GM21737 (cell line): ENCODE data around the gene MEPCE.
"Not testable (repeated sequence)": the region's sequence is repeated elsewhere in the genome, so short reads cannot be mapped to it uniquely, and the experiment has no call there.

Experiments used
- ATAC-seq: cut with Tn5 transposase; IDR thresholded peaks from one replicate; pipeline ENCODE4 v1.9.1; 2021; ENCODE audit warnings: mild to moderate bottlenecking, moderate library complexity; ENCODE audit not compliant: unreplicated experiment

Gene MEPCE, protein sequence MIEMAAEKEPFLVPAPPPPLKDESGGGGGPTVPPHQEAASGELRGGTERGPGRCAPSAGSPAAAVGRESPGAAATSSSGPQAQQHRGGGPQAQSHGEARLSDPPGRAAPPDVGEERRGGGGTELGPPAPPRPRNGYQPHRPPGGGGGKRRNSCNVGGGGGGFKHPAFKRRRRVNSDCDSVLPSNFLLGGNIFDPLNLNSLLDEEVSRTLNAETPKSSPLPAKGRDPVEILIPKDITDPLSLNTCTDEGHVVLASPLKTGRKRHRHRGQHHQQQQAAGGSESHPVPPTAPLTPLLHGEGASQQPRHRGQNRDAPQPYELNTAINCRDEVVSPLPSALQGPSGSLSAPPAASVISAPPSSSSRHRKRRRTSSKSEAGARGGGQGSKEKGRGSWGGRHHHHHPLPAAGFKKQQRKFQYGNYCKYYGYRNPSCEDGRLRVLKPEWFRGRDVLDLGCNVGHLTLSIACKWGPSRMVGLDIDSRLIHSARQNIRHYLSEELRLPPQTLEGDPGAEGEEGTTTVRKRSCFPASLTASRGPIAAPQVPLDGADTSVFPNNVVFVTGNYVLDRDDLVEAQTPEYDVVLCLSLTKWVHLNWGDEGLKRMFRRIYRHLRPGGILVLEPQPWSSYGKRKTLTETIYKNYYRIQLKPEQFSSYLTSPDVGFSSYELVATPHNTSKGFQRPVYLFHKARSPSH

DNA sequence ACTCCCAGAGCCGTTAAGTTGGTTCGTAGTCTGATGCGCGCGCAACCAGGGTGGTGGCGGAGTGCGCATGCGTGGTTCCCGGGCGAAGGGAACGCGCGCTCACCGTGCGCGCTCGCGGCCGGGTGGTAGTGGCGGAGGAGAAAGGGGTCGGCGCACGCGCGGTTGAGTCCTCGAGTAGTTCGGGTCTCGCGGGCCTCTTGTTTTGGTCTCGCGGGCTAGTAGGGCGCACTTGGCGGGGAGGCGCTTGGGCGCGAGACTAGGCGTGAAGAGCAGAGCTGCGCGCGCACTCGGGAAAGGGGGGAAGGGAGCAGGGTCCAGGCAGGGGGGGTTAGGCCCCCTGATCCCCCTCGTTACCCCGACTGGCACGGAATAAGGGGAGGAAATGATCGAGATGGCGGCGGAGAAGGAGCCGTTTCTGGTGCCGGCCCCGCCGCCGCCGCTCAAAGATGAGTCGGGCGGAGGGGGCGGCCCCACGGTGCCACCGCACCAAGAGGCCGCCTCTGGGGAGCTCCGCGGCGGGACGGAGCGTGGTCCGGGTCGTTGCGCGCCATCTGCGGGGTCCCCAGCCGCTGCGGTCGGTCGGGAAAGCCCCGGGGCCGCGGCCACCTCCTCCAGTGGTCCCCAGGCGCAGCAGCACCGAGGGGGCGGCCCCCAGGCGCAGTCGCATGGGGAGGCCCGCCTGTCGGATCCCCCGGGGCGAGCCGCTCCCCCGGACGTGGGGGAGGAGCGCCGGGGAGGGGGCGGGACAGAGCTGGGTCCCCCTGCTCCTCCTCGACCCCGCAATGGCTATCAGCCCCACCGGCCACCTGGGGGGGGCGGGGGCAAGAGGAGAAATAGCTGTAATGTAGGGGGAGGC, at the start of gene MEPCE:
Gene MEPCE, plus strand, starts transcription at position 195 of the 856 bp plus-strand sequence. Its CDS starts 188 bp downstream, at position 383.
- ATAC-seq: peak; percentile 32

DNA sequence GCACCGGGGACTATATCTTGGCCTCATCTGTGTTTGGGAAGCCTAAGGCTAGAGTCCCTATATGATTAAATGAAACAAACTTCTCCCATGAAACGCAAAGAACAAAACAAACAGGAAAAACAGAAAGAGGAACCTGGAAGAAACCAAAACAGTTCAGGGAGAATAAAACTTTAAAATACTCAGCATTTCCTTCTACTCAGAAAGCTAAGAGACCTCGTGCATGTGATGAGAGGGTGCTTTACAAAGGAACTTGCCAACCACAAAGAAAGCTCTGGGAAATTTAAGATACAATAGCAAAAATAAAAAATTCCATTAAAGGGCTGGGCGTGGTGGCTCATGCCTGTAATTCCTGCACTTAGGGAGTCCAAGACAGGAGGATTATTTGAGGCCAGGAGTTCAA, 49.4 kb upstream of the MEPCE start:
- ATAC-seq: no peak

DNA sequence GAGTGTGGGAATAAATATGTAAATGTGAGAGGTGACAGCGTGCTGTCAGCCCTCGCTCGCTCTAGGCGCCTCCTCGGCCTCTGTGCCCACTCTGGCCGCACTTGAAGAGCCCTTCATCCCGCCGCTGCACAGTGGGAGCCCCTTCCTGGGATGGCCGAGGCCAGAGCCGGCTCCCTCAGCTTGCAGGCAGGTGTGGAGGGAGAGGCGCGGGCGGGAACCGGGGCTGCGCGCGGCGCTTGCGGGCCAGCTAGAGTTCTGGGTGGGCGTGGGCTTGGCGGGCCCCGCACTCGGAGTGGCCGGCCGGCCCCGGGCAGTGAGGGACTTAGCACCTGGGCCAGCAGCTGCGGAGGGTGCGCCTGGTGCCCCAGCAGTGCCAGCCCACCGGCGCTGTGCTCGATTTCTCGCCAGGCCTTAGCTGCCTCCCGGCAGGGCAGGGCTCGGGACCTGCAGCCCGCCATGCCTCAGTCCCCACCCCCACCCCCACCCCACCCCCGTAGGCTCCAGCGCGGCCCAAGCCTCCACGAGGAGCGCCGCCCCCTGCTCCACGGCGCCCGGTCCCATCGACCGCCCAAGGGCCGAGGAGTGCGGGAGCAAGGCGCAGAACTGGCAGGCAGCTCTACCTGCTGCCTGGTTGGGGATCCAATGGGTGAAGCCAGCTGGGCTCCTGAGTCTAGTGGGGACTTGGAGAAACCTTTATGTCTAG, 47.9 kb upstream of the MEPCE start:
- ATAC-seq: not testable (repeated sequence)

DNA sequence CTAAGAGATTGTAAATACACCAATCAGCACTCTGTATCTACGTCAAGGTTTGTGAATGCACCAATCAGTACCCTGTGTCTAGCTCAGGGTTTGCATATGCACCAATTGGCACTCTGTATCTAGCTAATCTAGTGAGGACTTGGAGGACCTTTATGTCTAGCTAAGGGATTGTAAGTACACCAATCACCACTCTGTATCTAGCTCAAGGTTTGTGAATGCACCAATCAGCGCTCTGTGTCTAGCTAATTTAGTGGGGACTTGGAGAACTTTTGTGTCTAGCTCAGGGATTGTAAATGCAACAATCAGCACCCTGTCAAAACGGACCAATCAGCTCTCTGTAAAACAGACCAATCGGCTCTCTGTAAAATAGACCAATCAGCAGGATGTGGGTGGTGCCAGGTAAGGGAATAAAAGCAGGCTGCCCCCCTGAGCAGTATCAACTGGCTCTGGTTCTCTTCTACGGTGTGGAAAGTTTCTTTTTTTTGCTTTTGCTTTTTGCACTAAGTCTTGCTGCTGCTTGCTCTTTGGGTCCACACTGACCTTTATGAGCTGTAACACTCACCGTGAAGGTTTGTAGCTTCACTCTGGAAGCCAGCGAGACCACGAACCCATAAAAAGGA, 47.3 kb upstream of the MEPCE start:
- not testable (repeated sequence) for ATAC-seq

DNA sequence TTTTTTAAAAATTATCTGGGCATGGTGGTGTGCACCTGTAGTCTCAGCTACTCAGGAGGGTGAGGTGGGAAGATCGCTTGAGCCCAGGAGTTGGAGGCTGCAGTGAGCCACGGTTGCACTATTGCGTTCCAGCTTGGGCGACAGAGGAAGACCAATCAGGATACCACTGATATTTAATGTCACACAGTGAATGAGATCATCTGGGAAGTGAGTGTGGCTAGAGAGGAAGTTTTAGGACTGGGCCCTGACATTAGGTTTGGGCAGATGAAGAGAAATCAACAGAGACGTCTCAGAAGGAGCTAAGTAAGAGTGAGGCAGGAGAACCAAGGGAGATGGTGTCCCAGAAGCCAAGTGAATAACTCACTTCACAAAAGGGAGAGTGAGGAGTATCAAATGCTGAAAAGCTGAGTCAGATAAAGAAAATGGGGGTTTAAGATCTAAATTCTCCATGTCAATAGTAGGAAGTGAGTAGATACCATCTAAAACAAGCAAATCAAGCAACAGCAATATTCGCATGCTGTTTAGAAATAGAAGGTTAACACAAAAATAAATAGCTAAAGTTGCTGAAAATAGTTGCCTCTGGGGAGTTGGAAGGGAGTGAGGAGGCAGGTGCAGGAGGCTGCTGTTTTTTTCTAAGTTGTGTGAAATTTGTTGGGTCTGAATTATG, 44.9 kb upstream of the MEPCE start:
- ATAC-seq: no peak

DNA sequence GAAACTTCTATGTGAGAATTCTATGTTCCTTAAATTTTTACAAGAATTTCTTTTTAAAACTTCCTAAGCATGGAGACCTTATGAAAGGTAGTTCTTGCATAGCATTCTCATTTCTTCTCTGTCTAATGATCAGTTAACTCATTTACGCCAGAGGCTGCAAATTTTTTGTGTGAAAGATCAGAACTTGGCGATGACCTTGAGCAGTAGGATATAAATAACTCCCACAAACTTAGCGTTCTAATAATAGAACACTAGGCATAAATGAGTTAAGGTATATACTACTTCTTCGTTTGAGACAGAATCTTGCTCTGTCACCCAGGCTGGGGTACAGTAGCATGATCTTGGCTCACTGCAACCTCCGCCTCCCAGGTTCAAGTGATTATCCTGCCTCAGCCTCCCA, 42.7 kb upstream of the MEPCE start:
- no peak for ATAC-seq

DNA sequence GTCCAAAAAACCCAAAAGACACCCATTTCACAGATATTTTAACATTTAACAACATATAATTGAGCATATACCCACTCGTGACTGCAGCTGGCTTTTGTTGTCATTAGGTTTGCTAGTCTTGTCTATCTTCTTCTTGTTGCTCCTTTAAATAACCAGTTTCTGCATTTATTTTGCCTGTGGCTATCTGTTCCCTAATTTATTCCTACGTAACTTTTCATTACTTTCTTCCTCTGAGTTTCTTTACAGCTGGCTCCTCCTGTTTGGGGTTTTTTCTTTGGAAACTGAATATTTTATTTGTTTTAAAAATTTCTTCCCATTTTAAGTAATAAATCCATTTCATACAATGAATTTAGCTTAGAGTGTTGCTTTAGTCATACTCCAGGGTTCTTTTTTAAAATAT, 41.9 kb upstream of the MEPCE start:
- no peak for ATAC-seq

DNA sequence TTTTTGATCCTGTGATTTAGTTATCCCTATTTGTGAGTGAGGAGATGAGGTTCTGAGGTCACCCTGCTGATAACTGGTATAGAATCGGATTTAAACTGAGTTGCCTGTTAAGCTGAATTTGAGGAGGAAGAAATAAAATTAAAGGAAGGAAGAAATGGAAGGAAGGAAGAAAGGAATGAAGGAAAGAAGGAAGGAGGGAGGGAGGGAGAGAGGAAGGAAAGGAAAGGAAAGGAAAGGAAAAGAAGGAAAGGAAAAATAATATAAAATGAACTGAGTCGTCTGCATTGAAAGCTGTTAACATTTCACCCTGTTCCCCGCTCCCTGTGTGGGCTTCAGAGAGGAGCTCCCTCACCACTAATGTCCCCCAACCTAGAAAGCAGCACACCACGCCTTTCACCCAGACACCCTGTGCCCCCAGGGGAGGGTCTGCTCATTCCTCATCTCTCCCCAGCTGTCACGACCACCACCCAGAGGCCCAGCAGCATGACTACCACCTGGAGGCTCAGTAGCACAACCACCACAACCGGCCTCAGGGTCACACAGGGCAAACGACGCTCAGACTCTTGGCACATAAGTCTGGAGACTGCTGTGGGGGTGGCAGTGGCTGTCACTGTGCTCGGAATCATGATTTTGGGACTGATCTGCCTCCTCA, 40.1 kb upstream of the MEPCE start:
- no peak for ATAC-seq

DNA sequence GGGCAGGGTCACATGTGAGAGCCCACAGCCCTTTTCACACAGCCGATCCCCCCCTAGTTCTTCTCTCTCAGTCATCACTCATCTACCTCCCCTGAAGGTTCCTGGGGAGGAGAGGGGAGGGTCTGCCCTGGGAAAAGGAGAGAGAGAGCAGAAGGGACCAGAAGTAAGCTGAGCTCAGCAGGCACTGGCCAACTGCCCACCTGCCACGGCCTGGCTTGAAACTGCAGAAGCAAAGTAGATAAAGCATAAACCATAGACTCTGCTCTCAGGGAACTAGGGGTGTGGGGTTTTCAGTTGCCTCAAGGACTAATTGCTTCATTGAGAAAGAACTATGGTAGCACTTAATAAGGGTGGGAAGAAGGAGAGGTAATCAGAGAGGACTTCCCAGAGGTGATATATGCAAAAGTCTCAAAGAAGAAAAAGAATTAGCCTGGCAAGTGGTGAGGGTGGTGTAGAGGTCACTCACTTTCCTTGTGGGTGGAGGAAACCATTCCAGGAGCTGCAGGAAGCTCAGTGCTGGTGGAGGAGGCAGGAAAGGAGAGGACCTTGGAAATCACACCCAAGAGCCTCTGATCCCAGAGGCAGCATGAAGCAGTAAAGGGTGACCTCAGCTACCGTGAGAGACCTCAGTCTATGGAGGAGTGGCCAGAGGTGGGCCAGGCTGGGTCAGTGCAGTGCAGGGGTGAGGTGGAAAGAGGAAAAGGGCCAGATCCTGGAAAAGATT, 39.2 kb upstream of the MEPCE start:
- ATAC-seq: no peak

DNA sequence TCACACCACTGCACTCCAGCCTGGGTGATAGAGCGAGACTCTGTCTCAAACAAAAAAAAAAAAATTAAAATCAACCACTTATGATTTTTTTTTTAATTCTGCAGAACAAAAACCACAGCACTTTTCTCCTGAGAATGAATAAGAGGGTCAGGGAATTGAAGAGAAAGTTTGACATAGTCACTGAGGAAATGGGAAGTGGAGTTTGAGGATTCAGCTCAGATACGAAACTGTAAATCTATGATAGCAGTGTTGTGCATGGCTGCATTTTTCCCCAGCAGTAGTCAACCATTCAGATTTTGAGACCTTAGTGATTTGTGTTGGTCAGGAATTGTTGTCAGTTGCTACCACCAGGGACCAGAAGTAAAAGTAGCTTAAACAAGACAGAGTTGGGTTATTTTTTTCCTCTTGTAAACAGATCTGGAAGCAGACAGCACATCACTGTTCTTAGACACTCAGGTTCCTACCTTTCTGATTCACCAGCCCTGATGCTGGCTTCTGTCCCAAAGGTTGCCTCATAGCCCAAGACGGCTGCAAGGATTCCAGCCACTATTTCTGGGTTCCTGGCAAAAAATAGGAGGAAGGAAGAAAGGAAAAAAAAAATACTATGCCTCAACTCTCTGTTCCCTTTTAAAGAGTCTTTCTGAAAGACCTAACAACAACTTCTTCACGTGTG, 36.3 kb upstream of the MEPCE start:
- ATAC-seq: no peak

DNA sequence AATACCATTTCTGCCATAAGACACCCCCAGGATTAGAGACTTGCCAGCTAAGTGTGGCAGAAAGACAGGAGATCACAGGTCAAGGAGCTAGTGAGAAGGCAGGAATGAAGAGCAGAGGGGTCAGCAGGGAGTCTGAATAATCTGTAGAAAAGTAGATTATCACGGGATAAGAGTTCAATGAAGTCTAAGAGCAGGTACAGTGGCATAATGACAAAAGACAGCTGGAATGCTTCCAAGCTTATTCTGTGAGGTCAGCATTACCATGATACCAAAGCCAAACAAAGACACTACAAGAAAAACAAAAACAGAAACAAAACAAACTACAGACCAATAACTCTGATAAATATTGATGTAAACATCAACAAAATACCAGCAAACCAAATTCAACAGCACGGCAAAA, 35.6 kb upstream of the MEPCE start:
- no peak for ATAC-seq

DNA sequence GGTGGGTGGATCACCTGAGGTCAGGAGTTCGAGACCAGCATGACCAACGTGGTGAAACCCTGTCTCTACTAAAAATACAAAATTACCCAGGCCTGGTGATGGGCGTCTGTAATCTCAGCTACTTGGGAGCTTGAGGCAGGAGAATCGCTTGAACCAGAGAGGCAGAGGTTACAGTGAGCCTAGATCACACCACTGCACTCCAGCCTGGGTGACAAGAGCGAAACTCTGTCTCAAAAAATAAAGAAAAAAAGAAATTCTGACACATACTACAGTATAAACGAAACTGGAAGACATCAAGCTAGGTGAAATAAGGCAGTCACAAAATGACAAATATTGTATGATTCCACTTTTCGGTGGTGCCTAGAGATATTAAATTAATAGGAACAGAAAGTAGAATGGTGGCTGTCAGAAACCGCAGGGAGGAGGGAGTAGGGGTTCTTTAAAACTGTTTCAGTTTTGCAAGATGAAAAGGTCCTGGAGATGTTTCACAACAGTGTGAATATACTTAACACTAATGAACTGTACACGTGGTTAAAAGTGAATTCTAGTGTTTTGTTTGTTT, 33.1 kb upstream of the MEPCE start:
- ATAC-seq: peak; percentile 84

DNA sequence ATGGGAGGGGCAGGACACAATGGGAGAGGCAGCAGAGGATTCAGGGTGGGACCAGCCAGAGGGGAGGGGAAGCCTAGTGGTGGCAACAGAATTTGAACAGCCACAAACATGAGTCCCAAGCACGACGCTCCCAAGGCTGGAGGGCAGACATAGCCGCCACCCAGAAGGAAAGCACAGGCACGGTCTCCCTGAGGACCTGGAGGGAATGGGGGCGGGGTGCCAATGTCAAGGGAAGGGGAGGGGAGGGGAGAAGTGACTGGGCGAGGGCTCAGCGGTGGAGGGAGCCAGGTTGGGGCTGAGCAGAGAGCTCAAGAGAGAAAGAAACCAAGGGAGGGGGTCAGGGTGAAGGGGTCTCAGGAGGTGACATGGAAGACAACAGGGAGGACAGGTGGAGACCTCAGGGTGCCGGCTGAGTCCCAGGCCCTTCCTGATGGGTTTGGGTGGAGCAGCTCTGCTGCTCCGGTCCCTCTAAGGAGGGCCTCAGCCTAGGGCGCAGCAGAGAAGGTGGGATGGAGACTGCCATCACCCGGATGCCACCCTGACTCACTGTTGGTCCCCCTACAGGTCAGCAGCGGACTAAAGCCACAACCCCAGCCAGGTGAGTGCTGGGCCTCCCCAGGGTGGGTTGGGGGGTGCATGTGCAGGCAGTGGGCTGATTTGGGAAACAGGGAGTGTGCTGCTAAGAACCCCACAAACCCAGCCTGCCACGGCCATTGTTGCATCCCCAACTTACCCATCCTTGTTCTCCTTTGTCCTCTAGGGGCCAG, 32.1 kb upstream of the MEPCE start:
- ATAC-seq: no peak

DNA sequence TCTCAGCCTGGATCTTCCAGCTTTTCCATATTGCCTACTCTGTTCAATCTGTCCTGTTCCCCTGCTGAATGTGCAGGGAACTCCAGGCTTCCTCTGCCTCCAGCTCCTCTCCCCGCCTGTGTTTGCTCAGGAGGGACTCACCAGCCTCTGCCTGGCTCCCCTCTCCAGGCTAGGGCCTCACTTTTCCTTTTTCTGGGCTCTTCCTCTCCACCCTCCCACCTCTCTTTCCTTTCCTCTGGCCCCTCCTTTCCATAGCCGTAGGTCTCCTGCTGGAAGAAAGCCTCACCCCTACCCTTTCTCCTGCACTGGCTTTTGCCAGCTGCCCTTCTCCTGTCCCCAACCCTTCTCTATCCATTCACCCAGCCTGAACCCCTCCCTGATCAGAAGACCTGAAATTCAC, 31.4 kb upstream of the MEPCE start:
- no peak for ATAC-seq

DNA sequence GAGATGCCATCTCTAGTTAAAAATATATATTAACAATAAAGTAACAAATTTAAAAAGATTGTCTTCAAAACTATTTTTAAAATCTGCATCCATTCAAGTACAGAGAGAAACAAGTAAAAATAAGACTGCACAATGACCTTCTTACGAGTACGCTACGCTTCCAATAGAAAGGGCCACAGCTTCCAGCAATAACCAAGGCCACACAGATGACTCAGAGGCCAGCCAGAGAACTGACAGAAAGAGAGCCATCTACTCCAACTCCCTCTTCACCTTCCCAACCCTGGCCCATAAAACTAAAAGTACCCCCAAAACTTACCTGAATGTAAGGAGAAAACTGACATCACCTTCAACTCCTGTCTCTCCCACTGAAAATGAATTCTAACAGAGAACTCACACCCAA, 29.6 kb upstream of the MEPCE start:
- ATAC-seq: no peak

DNA sequence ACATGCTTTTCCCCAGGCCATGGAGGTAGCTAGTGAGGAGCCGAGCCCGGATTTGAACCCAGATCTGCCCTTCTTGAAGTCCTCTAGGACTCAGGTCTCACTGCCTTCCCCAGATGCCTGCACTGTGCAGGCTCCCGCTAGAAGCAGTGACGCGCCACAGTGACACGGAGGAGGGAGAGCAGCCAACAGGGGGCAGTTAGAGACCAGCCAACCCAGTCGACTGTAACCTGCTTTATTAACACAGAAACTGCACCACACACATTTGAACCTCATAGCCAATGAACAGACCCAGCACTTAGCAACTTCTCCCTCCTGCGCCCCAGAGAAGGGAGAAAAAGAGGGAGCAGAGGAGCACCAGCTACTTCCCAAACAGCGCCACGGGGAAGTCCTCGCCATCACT, 29.0 kb upstream of the MEPCE start:
- no peak for ATAC-seq

DNA sequence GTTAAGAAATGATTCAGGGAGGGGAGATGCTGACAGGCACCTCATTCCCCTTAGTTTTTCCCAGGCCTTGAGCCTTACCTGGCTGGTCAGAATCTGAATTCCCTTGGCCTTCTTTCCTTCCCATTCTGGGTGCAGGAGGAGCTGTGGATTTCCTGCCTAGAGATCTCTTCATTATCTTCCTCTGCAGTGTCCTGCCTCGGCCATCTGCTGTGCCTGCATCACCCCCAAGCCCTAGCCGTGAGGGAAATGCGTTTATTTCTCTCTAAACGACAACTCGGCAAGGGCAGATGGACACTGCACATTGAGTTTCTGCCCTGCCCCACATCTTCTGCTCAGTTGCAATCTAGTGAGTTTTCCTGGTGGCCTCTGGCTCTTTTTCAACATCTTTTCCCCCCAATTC, 27.8 kb upstream of the MEPCE start:
- ATAC-seq: no peak
